ENCODE results near the gene KEAP1. TPM values are rescaled to one million over a fixed set of nuclear protein-coding genes. Genes with fewer than 3 reads are reported as not detected.

Gene KEAP1
- total RNA-seq, 2 donors from 2014 or later = 53.3 to 59.5 TPM

DNA sequence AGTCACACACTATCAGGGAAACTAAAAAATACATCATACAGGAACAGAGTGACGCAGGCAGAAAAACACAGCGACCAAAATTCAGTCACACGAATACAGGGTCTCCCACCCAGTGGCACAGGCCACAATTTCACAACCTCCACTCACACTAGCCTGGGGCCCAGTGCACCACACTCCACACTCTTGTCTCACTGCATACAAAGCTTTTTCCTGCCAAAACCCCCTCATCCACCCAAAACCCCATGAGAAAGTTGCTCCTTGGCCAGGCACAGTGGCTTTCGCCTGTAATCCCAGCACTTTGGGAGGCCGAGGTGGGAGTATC, 12.9 kb upstream of the KEAP1 start:
- Mint-ChIP-seq H3K27ac (no peak overlapping the region), H3K9me3 (no peaks in the 10 kb centered on the region), H3K27me3 (ENCODE audit: insufficient read depth) (peaks cover 86% of the 10 kb centered on the region), H3K4me1 (peaks cover 12% of the 10 kb centered on the region), H3K36me3 (ENCODE audit: low read depth) (no peaks in the 10 kb centered on the region), H3K4me3 (no peak overlapping the region)
- no peaks in the 10 kb centered on the region for H3K9me3 ChIP-seq (ENCODE audit: control insufficient read depth, low read length)
- H3K27ac ChIP-seq (ENCODE audit: low read depth, low read length) = no peak overlapping the region
- H3K36me3 ChIP-seq (ENCODE audit: control insufficient read depth, insufficient read depth, low read length) = no peaks in the 10 kb centered on the region
- H3K4me1 ChIP-seq (ENCODE audit: control insufficient read depth, insufficient read depth, low read length) = no peaks in the 10 kb centered on the region
- H3K27me3 ChIP-seq (ENCODE audit: control insufficient read depth, insufficient read depth, low read length, poor library complexity, severe bottlenecking) = peaks cover 80% of the 10 kb centered on the region
- TF ChIP-seq, protein P1, sequence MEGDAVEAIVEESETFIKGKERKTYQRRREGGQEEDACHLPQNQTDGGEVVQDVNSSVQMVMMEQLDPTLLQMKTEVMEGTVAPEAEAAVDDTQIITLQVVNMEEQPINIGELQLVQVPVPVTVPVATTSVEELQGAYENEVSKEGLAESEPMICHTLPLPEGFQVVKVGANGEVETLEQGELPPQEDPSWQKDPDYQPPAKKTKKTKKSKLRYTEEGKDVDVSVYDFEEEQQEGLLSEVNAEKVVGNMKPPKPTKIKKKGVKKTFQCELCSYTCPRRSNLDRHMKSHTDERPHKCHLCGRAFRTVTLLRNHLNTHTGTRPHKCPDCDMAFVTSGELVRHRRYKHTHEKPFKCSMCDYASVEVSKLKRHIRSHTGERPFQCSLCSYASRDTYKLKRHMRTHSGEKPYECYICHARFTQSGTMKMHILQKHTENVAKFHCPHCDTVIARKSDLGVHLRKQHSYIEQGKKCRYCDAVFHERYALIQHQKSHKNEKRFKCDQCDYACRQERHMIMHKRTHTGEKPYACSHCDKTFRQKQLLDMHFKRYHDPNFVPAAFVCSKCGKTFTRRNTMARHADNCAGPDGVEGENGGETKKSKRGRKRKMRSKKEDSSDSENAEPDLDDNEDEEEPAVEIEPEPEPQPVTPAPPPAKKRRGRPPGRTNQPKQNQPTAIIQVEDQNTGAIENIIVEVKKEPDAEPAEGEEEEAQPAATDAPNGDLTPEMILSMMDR (conservative IDR thresholded peaks at IDR 0.05) = no peak
- DNase-seq = no peak
- WGBS, 2 experiments (ENCODE audit: insufficient coverage in 1 of 2, insufficient read length in 1 of 2) = 96% methylated on average over 5 of the region's 5 CpGs; no CpG with 5 or more reads in 1 of the 2 experiments
- H3K9ac ChIP-seq (ENCODE audit: extremely low read depth, low read length, poor library complexity, severe bottlenecking) = no peak overlapping the region
- H3K4me3 ChIP-seq (ENCODE audit: low read length) = no peak overlapping the region

DNA sequence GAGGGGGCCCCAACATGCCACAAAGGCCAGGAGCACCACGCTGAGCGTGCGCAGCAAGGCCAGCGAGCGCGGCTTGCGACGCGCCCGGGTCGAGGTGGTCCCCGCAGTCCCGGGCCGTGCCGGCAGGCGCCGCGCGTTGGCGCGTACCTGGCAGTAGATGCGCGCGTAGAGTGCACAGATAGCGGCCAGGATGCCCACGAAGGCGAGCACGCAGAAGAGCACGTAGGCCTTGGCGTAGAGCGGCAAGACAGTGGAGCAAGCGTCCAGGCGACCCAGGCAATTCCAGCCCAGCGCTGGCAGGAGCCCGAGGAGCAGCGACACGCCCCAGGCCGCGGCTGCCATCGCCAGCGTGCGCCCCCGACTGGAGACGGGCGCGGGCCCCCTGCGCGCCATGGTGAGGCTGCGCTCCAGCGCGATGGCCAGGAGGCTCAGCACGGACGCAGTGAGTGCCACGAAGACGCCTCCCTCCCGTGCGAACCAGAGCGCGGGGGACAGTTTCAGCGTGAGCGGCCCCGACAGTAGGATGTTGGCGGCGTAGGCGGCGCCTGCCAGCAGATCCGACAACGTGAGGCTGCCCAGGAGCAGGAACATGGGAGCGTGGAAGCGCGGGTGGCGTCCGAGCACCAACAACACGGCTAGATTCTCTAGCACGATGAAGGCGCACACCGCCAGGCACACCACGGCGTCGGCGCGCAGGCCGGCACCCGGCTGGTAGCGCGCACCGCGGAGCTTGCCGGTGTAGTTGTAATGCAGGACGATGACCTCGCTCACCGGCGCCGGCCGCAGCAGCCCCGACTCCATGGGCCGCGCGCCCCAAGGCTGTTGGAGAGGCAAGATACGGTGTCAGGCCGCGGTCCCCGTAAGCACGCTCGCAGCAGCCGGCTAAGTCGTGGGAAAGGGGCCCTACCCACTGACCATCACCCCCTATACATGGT, 11.3 kb upstream of the KEAP1 start:
- Histone ChIP-seq H3K4me3 (ENCODE audit: low read length) (peak overlapping the region; percentile 45), H3K27me3 (ENCODE audit: control insufficient read depth, insufficient read depth, low read length, poor library complexity, severe bottlenecking) (peaks cover 77% of the 10 kb centered on the region), H3K36me3 (ENCODE audit: control insufficient read depth, insufficient read depth, low read length) (no peaks in the 10 kb centered on the region), H3K27ac (ENCODE audit: low read depth, low read length) (no peak overlapping the region), H3K4me1 (ENCODE audit: control insufficient read depth, insufficient read depth, low read length) (no peaks in the 10 kb centered on the region), H3K9me3 (ENCODE audit: control insufficient read depth, low read length) (no peaks in the 10 kb centered on the region), H3K9ac (ENCODE audit: extremely low read depth, low read length, poor library complexity, severe bottlenecking) (no peak overlapping the region)
- 14 to 21% methylated on average over 39 to 101 of the region's 107 CpGs for WGBS, 2 experiments (ENCODE audit: insufficient coverage in 1 of 2, insufficient read length in 1 of 2)
- Mint-ChIP-seq H3K4me3 (peak overlapping the region; percentile 35), H3K36me3 (ENCODE audit: low read depth) (no peaks in the 10 kb centered on the region), H3K9me3 (no peaks in the 10 kb centered on the region), H3K27me3 (ENCODE audit: insufficient read depth) (peaks cover 80% of the 10 kb centered on the region), H3K4me1 (peaks cover 12% of the 10 kb centered on the region), H3K27ac (no peak overlapping the region)
- TF ChIP-seq, protein P1 (conservative IDR thresholded peaks at IDR 0.05) = peak; percentile 64
- DNase-seq = peak; percentile 89

DNA sequence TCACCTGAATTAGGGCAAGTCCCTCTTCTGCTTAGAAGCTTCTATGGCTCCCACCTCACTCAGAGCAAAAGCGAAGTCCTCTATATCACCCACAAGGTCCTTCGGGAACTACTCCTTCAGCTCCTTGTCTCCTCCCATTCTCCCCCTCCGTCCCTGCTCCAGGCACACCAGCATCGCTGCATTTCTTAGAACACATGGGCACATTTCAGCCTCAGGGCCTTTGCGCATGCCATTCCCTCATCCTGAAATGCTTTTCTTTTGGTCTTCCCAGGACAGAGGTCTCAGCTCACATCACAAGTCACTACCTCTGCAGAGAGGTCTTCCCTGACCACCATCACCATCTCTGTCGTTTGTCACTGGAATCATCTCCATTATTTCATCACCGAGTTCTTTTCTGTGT, 10.1 kb upstream of the KEAP1 start:
- H3K27me3 ChIP-seq (ENCODE audit: control insufficient read depth, insufficient read depth, low read length, poor library complexity, severe bottlenecking) = peaks cover 65% of the 10 kb centered on the region
- Mint-ChIP-seq H3K4me1 (peaks cover 6% of the 10 kb centered on the region), H3K9me3 (no peaks in the 10 kb centered on the region), H3K36me3 (ENCODE audit: low read depth) (no peaks in the 10 kb centered on the region), H3K27ac (no peak overlapping the region), H3K4me3 (no peak overlapping the region), H3K27me3 (ENCODE audit: insufficient read depth) (peaks cover 68% of the 10 kb centered on the region)
- TF ChIP-seq, protein P1 (conservative IDR thresholded peaks at IDR 0.05) = no peak
- H3K9ac ChIP-seq (ENCODE audit: extremely low read depth, low read length, poor library complexity, severe bottlenecking) = no peak overlapping the region
- H3K4me3 ChIP-seq (ENCODE audit: low read length) = no peak overlapping the region
- H3K27ac ChIP-seq (ENCODE audit: low read depth, low read length) = no peak overlapping the region
- H3K36me3 ChIP-seq (ENCODE audit: control insufficient read depth, insufficient read depth, low read length) = no peaks in the 10 kb centered on the region
- WGBS, 2 experiments (ENCODE audit: insufficient coverage in 1 of 2, insufficient read length in 1 of 2) = 91 to 93% methylated on average over 7 of the region's 7 CpGs
- no peaks in the 10 kb centered on the region for H3K4me1 ChIP-seq (ENCODE audit: control insufficient read depth, insufficient read depth, low read length)
- no peak for DNase-seq
- no peaks in the 10 kb centered on the region for H3K9me3 ChIP-seq (ENCODE audit: control insufficient read depth, low read length)

Data from endodermal cell (in vitro differentiated cells).